ENCODE data around the gene ZNF221. TPM values are rescaled to one million over a fixed set of nuclear protein-coding genes. Genes with fewer than 3 reads are reported as not detected.
"Not testable (repeated sequence)": the region's sequence is repeated elsewhere in the genome, so short reads cannot be mapped to it uniquely, and the experiment has no call there.

The ZNF221 gene
- total and polyA plus RNA-seq, 11 donors, result 2.4 to 6.7 (median 3.7) TPM

DNA sequence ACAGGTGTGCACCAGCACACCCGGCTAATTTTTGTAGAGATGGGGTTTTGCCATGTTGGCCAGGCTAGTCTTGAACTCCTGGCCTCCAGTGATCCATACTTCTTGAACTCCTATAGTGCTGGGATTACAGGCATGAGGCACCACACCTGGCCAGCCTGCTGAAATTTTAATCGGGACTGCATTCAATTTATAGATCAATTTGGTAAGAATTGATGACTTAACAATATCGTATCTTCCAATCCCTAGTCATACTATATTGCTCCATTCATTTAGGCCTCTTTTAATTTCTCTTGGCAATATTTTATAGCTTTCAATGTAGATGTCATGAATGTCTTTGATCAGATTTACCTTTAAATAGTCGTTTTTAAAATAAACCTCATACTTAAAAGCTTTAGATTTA, 10.3 kb upstream of the ZNF221 start:
- H3K27ac ChIP-seq, result no peak overlapping the region
- no peaks in the 10 kb centered on the region for H3K27me3 ChIP-seq
- peaks cover 0 to 13% (median 0%) of the 10 kb centered on the region in 12 donors for H3K9me3 ChIP-seq
- DNase-seq (no peak), ATAC-seq (no peak)
- H3K4me3 ChIP-seq, result no peak overlapping the region
- no peak for TF ChIP-seq POLR2A (IDR thresholded peaks at IDR 0.05)
- TF ChIP-seq, protein P1, sequence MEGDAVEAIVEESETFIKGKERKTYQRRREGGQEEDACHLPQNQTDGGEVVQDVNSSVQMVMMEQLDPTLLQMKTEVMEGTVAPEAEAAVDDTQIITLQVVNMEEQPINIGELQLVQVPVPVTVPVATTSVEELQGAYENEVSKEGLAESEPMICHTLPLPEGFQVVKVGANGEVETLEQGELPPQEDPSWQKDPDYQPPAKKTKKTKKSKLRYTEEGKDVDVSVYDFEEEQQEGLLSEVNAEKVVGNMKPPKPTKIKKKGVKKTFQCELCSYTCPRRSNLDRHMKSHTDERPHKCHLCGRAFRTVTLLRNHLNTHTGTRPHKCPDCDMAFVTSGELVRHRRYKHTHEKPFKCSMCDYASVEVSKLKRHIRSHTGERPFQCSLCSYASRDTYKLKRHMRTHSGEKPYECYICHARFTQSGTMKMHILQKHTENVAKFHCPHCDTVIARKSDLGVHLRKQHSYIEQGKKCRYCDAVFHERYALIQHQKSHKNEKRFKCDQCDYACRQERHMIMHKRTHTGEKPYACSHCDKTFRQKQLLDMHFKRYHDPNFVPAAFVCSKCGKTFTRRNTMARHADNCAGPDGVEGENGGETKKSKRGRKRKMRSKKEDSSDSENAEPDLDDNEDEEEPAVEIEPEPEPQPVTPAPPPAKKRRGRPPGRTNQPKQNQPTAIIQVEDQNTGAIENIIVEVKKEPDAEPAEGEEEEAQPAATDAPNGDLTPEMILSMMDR (IDR thresholded peaks at IDR 0.05), result no peak
- H3K36me3 ChIP-seq, result no peaks in the 10 kb centered on the region
- H3K4me1 ChIP-seq, result peaks cover 0 to 3% (median 0%) of the 10 kb centered on the region in 12 donors
- intact Hi-C loops (cut with DNase I), result loop anchor here in 1 of 10 donors (10.0 kb wide), 1 partner anchor 106 kb away; no protein-coding TSS in a partner anchor
- 74 to 82% (median 76%) methylated on average over 4 of the region's 4 CpGs for WGBS, 4 donors

DNA sequence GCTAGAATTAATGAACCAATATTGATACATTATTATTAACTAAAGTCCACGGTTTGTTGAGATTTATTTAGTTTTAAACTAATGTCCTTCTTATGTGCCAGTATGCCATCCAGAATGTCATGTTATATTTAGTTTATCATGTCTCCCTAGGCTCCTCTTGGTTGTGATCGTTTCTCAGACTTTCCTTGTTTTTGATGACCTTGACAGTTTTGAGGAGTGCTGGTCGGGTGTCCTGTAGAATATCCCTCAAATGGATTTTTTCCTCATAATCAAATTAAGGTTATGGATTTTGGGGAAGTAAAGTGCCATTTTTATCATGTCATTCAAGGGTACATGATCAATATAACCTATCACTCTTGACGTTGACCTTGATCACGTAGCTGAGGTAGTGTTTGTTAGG, 9.8 kb upstream of the ZNF221 start:
- H3K36me3 ChIP-seq, result no peaks in the 10 kb centered on the region
- no peaks in the 10 kb centered on the region for H3K4me1 ChIP-seq
- no peaks in the 10 kb centered on the region for H3K27me3 ChIP-seq
- H3K27ac ChIP-seq, result no peak overlapping the region
- 59 to 72% (median 66%) methylated on average over 5 of the region's 5 CpGs for WGBS, 4 donors
- intact Hi-C loops (cut with DNase I), result loop anchor here in 1 of 10 donors (10.0 kb wide), 1 partner anchor 106 kb away; no protein-coding TSS in a partner anchor
- TF ChIP-seq, protein P1 (IDR thresholded peaks at IDR 0.05), result no peak
- TF ChIP-seq POLR2A (IDR thresholded peaks at IDR 0.05), result no peak
- ATAC-seq (no peak), DNase-seq (no peak)
- peaks cover 0 to 15% (median 0%) of the 10 kb centered on the region in 12 donors for H3K9me3 ChIP-seq
- no peak overlapping the region for H3K4me3 ChIP-seq

DNA sequence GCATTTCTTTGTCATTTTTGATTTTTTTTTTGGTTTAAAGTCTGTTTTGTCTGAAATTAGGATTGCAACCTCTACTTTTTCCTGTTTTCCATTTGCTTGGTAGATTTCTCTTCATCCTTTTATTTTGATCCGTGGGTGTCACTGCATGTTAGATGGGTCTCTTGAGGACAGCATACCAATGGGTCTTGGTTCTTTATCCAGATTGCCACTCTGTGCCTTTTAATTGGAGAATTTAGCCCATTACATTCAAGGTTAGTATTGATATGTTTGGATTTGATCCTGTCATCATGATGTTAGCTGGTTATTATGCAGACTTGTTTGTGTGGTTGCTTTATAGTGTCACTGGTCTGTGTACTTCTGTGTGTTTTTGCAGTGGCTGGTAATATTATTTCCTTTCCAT, 3.6 kb upstream of the ZNF221 start:
- intact Hi-C loops (cut with DNase I), result loop anchor here in 1 of 10 donors (10.0 kb wide), 1 partner anchor 113 kb away; no protein-coding TSS in a partner anchor
- ATAC-seq, H3K27ac ChIP-seq, DNase-seq, H3K27me3 ChIP-seq, H3K36me3 ChIP-seq, H3K4me1 ChIP-seq, H3K4me3 ChIP-seq: not testable (repeated sequence)
- WGBS, 4 donors, result 0 to 1% (median 0%) methylated on average over 1 of the region's 1 CpG
- peaks cover 0 to 35% (median 8%) of the 10 kb centered on the region in 12 donors for H3K9me3 ChIP-seq

DNA sequence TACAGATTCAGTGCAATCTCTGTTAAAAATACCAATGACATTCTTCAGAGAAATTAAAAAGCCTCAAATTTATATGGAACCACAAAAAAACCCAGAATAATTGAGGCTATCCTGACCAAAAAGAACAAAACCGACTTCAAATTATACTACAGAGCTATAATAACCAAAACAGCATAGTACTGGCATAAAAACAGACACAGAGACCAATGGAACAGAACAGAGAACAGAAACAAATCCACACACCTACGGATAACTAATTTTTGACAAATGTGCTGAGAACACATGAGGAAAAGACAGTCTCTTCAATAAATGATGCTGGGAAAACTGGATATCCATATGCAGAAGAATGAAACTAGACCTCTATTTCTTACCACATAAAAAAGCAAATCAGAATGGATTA, 1.2 kb upstream of the ZNF221 start:
- not testable (repeated sequence) for H3K36me3 ChIP-seq, H3K4me1 ChIP-seq, DNase-seq, H3K27ac ChIP-seq, H3K27me3 ChIP-seq, H3K4me3 ChIP-seq, ATAC-seq
- intact Hi-C loops (cut with DNase I), result loop anchor here in 3 of 10 donors (2.0 to 10.0 kb wide), 4 partner anchors 15 to 115 kb away; partner anchors contain the start of genes ZNF223 (in 1 of the 3) and ZNF45 (in 1 of the 3)
- peaks cover 0 to 52% (median 12%) of the 10 kb centered on the region in 12 donors for H3K9me3 ChIP-seq
- 82 to 87% (median 84%) methylated on average over 2 of the region's 2 CpGs for WGBS, 4 donors

DNA sequence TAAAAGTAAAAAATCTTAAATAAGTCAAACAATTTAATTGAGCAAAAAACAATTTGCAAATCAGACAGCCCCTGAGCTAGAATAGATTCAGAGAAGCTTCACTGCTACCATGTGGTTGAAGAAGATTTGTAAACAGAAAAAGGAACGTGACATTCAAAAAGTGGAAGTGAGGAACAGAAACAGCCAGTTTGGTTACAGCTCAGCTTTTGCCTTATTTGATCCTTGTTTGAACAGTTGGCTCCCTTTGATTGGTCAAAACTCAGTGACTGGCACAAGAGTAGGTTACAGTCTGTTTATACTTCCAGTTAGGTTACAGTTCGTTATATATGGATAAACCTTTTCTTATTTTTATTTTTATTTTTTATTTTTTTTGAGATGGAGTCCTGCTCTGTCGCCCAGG, 5.8 kb downstream of the ZNF221 start:
- peaks cover 0 to 85% (median 53%) of the 10 kb centered on the region in 12 donors for H3K9me3 ChIP-seq
- no peak overlapping the region for H3K27ac ChIP-seq
- no peaks in the 10 kb centered on the region for H3K27me3 ChIP-seq
- peaks cover 0 to 49% (median 0%) of the 10 kb centered on the region in 9 donors for H3K36me3 ChIP-seq
- no peak overlapping the region for H3K4me3 ChIP-seq
- intact Hi-C loops (cut with DNase I), result no loop called here
- TF ChIP-seq, protein P1 (IDR thresholded peaks at IDR 0.05), result no peak
- no peak for TF ChIP-seq POLR2A (IDR thresholded peaks at IDR 0.05)
- H3K4me1 ChIP-seq, result no peaks in the 10 kb centered on the region
- DNase-seq (no peak), ATAC-seq (no peak)
- 94 to 97% (median 94%) methylated on average over 3 of the region's 3 CpGs for whole genome bisulfite sequencing, 4 donors
